Progenitor cell of endocrine pancreas (in vitro differentiated cells): Measurements from ENCODE around the gene HAO1. TPM values are rescaled to one million over a fixed set of nuclear protein-coding genes. Genes with fewer than 3 reads are reported as not detected.

ENCODE experiments used
- DNase-seq: peaks from one replicate; pipeline ENCODE4 v3.0.0; 2021; ENCODE audit warnings: low spot score; ENCODE audit not compliant: unreplicated experiment
- H3K27ac Mint-ChIP-seq: 2 replicates; pipeline ENCODE4 v1.8.0; 2021; ENCODE audit warnings: mild to moderate bottlenecking, moderate library complexity, mixed read lengths
- H3K27me3 Mint-ChIP-seq: 2 replicates; pipeline ENCODE4 v1.8.0; 2021; ENCODE audit warnings: mixed read lengths
- H3K36me3 Mint-ChIP-seq: 2 replicates; pipeline ENCODE4 v1.8.0; 2022; ENCODE audit warnings: mixed read lengths; ENCODE audit not compliant: insufficient read depth
- H3K4me1 Mint-ChIP-seq: 2 replicates; pipeline ENCODE4 v1.8.0; 2021; ENCODE audit warnings: low read depth, mixed read lengths
- H3K4me3 Mint-ChIP-seq: 2 replicates; pipeline ENCODE4 v1.8.0; 2021; ENCODE audit warnings: low read depth, mild to moderate bottlenecking, moderate library complexity, mixed read lengths
- H3K9me3 Mint-ChIP-seq: 2 replicates; pipeline ENCODE4 v1.8.0; 2021; ENCODE audit warnings: low read depth, mixed read lengths
- total RNA-seq: library from RNA; stranded (reverse); gene quantifications from 2 replicates; pipeline ENCODE4 v1.2.1, GENCODE V29; 2021
- TF ChIP-seq, protein P1 (sequence below): fragments of 200-600 bp; sonication (generic); IDR thresholded peaks from one replicate; pipeline ENCODE4 v1.5.0; 2021; ENCODE audit warnings: antibody characterized with exemption, mild to moderate bottlenecking; ENCODE audit not compliant: unreplicated experiment

HAO1 gene
- total RNA-seq, 1 donor from 2014 or later = not detected

DNA sequence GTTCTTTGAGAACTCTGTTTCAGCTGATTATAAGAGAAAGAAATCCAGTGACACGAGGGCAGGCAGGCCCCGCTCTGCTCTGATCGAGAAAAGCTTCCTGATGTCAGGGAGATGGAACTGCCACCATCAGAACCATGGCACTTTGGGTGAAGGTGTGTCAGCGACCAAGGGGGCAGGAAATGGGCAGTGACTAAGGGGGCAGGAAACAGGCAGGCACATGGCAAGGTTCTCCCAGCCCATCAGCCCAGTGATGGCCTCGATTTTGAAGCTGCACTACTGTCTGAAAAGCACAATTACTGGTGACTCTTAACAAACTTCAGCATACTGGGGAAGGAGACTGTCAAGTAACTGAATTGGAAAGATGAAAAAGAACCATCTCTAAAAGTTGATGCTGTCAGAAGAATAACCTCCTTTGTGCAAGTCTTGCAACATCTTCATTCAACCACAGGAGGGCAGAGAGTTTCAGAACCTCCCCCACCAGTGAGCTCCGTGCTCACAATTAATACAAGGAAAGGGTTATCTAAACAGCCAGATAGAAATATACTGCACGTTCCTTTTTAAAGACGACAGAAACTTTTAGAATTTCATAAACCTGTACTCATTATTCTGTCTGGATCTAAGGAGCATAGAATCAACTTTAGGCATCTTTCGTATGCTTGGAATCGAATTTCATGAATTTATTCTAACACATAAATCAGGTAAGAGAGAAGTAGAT lies 40.2 kb upstream of the HAO1 start:
- no peaks in the 10 kb centered on the region for H3K9me3 Mint-ChIP-seq
- peaks cover 21% of the 10 kb centered on the region for H3K4me1 Mint-ChIP-seq
- no peak for DNase-seq
- TF ChIP-seq, protein P1, sequence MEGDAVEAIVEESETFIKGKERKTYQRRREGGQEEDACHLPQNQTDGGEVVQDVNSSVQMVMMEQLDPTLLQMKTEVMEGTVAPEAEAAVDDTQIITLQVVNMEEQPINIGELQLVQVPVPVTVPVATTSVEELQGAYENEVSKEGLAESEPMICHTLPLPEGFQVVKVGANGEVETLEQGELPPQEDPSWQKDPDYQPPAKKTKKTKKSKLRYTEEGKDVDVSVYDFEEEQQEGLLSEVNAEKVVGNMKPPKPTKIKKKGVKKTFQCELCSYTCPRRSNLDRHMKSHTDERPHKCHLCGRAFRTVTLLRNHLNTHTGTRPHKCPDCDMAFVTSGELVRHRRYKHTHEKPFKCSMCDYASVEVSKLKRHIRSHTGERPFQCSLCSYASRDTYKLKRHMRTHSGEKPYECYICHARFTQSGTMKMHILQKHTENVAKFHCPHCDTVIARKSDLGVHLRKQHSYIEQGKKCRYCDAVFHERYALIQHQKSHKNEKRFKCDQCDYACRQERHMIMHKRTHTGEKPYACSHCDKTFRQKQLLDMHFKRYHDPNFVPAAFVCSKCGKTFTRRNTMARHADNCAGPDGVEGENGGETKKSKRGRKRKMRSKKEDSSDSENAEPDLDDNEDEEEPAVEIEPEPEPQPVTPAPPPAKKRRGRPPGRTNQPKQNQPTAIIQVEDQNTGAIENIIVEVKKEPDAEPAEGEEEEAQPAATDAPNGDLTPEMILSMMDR = peak; percentile 64
- peak overlapping the region; percentile 45 for H3K4me3 Mint-ChIP-seq
- peaks cover 6% of the 10 kb centered on the region for H3K36me3 Mint-ChIP-seq
- H3K27me3 Mint-ChIP-seq = no peaks in the 10 kb centered on the region
- peak overlapping the region; percentile 78 for H3K27ac Mint-ChIP-seq

GRCh38 chr20:7977709-7978108 lies 37.5 kb upstream of the HAO1 start:
- no peak overlapping the region for H3K4me3 Mint-ChIP-seq
- H3K36me3 Mint-ChIP-seq = peaks cover 4% of the 10 kb centered on the region
- DNase-seq = no peak
- TF ChIP-seq, protein P1 = no peak
- H3K27me3 Mint-ChIP-seq = no peaks in the 10 kb centered on the region
- no peaks in the 10 kb centered on the region for H3K9me3 Mint-ChIP-seq
- H3K27ac Mint-ChIP-seq = no peak overlapping the region
- peaks cover 21% of the 10 kb centered on the region for H3K4me1 Mint-ChIP-seq

DNA sequence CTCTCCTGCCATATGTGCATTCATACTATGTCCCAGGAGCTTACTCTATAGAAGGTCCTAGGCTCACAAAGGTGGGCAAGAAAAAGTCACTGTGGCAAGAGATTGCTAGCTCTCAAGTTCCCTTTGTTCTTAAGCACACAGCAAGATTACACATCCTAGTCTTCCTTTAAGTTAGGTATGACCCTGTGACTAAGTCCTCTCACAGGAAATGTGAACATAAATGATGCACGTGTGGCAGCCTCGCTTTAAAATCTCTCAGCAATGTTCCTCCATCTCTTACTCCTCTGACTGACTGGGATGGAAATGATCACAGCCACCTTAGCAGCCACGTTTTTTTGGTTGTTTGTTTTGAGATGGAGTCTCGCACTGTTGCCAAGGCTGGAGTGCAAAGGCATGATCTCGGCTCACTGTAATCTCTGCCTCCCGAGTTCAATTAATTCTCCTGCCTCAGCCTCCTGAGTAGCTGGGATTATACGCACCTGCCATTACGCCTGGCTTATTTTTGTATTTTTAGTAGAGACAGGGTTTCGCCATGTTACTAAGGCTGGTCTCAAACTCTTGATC lies 35.7 kb upstream of the HAO1 start:
- TF ChIP-seq, protein P1 = no peak
- Mint-ChIP-seq H3K4me1 (peaks cover 7% of the 10 kb centered on the region), H3K4me3 (no peak overlapping the region), H3K36me3 (no peaks in the 10 kb centered on the region), H3K27me3 (no peaks in the 10 kb centered on the region), H3K9me3 (no peaks in the 10 kb centered on the region), H3K27ac (no peak overlapping the region)
- no peak for DNase-seq

DNA sequence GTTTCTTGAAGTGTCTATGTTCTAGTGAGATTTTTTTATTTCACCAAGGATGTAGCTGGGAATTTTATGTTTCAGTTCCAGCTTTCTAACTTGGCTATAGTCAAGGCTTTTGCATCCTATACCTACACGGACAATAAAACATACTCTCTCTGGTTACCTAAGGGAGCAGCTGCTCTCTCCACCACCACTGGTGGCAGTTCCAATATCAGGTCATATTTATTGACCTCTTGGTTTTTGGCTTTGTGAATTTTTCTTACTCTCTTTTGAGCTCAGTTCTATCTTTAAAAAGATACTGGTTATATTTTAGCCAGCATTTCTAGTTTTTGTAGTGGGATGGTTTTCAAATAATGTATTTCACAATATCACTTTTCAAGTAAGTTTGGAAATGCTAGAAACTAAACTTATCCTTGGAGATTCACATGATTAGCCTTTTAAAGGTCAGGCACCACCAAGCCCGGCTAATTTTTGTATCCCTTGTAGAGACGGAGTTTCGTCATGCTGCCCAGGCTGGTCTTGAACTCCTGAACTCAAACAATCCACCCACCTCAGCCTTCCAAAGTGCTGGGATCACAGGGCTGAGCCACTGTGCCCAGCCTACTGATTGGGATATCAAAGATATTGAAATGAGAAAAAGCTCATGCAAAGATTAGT lies 34.7 kb upstream of the HAO1 start:
- DNase-seq = no peak
- no peaks in the 10 kb centered on the region for H3K36me3 Mint-ChIP-seq
- no peak overlapping the region for H3K4me3 Mint-ChIP-seq
- TF ChIP-seq, protein P1 = no peak
- H3K27ac Mint-ChIP-seq = no peak overlapping the region
- no peaks in the 10 kb centered on the region for H3K9me3 Mint-ChIP-seq
- no peaks in the 10 kb centered on the region for H3K27me3 Mint-ChIP-seq
- H3K4me1 Mint-ChIP-seq = no peaks in the 10 kb centered on the region

- Mint-ChIP-seq H3K4me1 (no peaks in the 10 kb centered on the region), H3K27me3 (no peaks in the 10 kb centered on the region), H3K36me3 (no peaks in the 10 kb centered on the region), H3K4me3 (no peak overlapping the region), H3K27ac (no peak overlapping the region), H3K9me3 (no peaks in the 10 kb centered on the region)
- DNase-seq = no peak
- TF ChIP-seq, protein P1 = no peak
Observed at GRCh38 chr20:7971536-7972280, 31.4 kb upstream of the HAO1 start.
